DLD1 (cell line): Measurements from ENCODE around the gene MTERF4.

ENCODE experiments used
- in situ Hi-C: cut with HindIII; loops from 2 replicates; pipeline ENCODE4 v1.10.0; 2017; ENCODE audit warnings: low sequenced_read_pairs

Gene MTERF4

GRCh38 chr2:241071677-241072111 is 30.4 kb downstream of the MTERF4 start:
- in situ Hi-C loops: no loop called here

DNA sequence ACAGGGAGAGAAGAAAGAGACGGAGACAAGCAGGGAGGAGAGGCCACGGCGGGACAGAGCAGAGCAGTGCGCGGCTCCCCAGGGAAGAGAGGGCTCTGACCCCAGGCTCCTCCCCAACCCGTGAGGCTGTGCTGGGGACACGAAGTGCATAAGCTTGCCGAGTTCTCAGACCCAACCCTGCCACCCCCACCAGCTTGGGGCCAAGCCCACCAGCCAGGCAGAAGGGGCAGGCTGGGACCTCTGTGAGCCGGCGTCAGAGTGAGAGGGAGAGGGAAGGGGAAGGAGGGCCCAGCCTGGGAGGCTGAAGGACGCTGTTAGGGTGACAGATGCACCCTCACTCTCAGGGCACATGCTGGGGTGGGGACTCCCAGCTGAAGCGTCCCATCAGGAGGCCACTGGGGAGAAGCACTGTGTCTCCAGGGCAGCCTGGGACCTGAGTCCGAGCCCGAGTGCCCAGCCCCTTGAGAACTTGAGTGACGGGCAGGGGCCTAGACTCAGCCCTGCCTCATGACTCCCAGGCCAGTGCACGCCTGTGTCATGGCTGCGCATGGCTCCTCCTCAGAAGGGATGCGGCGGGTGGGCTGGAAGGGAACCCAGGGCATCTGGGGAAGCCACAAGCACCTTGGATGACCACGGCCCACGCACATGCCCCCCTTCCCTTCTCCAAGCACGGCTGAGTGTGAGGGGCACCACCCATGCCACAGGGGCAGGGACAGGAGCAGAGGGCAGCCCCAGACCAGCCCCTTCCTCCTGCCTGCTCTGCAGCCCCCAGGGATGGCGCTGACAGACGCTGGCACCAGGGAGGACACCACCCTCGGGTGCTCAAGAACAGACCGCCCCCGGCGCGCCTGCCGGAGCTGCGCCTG is 31.0 kb downstream of the MTERF4 start:
- in situ Hi-C loops: no loop called here

- in situ Hi-C loops: no loop called here
Measured at GRCh38 chr2:241070361-241070760, 31.7 kb downstream of the MTERF4 start.

- in situ Hi-C loops: no loop called here
Measured at GRCh38 chr2:241069821-241070281, 32.2 kb downstream of the MTERF4 start.

- in situ Hi-C loops: no loop called here
Measured at GRCh38 chr2:241068942-241069810, 32.9 kb downstream of the MTERF4 start.

DNA sequence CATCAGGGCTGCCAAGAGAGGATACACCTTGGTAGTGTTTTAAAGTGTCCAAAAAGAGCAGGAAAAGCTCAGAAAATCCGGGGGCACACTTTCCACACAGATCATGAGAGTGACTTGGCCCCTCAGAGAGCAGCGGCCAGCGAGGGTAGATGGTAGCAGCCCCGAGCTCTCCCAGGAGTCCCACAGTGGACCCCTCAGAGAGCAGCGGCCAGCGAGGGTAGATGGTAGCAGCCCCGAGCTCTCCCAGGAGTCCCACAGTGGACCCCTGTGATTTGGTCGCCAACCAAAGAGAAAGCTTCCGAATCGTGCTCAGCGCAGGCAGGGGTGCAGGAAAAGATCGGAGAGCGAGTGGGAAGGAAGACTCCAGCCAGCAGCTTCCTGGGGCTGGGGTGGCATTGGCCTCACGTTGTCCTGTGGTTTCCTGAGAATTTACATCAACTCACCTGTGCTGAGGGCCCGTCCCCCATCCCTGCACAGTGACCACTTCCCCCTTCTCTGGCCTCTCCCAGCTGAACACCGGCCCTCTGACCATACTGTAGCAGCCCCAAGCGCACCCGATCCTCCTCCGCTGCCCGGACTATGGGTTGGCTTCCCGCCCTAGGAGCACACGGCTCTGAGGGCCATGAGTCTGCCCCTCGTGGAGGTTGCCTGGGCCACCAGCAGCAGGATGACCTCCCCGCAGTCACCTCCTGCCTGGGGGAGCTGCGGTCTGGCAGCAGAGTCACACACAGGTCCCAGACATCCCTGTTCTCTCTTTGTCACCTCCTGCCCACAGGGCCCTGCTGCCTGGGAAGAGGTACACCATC is 33.7 kb downstream of the MTERF4 start:
- in situ Hi-C loops: no loop called here

DNA sequence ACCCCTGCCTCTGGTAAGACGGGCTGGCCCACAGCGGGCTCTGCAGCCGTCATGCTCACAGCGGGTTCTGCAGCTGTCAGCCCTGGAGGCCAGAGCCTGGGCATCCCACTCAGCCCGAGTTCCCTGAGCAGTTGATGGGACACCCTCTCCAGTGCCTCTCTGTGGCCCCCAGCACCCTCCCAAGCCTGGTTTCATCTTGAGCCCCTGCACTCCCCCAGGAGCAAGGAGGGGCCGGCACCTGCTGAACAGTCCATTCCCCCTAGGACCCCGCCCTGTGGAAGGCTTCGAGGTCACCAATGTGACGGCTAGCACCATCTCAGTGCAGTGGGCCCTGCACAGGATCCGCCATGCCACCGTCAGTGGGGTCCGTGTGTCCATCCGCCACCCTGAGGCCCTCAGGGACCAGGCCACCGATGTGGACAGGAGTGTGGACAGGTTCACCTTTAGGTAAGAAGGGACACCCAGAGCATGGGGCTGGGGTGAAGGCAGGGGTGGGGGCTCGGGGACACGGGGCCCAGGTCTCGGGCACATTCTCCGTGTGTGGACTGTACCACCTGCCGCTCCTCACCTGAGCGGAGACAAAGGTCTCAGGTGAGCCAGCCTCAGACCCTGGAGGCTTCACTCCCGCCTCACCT is 34.5 kb downstream of the MTERF4 start:
- in situ Hi-C loops: no loop called here

- in situ Hi-C loops: no loop called here
Measured at GRCh38 chr2:241066893-241067341, 35.2 kb downstream of the MTERF4 start.

DNA sequence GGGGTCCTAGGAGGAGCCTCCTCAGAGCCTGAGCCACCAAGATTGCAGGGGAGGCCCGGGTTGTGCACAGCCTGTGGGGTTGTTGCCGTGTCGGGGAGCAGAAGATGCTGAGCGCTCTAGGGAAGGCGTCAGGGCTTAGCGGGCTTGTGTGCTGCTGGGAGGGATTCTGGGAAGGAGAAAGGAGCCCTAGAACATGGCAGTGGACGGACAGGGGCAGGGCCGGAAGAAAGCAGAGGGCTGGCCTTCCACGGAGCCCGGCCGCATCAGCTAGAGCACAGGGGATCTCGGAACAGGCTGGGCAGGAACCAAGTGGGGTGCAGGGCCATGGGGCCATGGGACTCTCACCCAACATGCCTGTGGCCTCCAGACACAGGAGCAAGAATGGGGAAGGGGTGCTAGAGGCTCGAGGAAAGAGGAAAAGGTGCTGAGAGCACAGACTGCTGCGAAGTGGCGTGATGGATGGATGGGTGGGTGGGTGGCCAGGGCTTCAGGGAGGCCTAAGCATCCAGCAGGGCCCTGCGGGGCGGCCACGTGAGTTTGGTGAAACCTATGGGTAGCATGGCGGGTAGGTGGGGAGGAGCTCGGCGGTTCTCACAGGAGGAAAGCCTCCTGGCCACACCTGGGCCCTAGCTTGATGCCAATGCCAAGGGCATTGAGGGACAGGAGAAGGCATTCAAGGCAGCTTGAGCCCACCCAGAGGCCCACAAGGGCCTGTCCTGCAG is 35.8 kb downstream of the MTERF4 start:
- in situ Hi-C loops: no loop called here

GRCh38 chr2:241065355-241065803 is 36.7 kb downstream of the MTERF4 start:
- in situ Hi-C loops: no loop called here

DNA sequence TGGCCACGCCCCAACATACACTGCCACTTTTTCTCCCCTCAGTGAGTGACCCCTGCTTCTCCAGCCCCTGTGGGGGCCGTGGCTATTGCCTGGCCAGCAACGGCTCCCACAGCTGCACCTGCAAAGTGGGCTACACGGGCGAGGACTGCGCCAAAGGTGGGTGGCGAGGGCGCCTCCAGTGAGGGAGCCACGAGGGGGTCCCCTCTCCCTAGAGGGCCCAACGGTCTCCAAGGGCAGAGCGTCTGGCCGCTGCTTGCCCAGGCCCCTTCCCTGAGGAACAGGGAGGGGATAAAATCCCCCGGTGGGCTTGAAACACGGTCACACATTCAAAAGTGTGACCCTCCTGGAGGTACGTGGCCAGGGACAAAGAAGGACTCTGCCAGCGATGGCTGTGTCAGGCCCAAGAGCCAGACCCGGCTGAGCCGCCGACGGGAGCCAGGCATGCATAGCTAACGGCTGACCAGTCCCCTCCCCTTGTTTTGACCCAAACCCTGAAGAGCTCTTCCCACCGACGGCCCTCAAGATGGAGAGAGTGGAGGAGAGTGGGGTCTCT is 37.2 kb downstream of the MTERF4 start:
- in situ Hi-C loops: no loop called here

- in situ Hi-C loops: no loop called here
Measured at GRCh38 chr2:241064008-241064801, 37.9 kb downstream of the MTERF4 start.

- in situ Hi-C loops: no loop called here
Measured at GRCh38 chr2:241063587-241063986, 38.5 kb downstream of the MTERF4 start.

GRCh38 chr2:241063093-241063551 is 39.0 kb downstream of the MTERF4 start:
- in situ Hi-C loops: no loop called here

DNA sequence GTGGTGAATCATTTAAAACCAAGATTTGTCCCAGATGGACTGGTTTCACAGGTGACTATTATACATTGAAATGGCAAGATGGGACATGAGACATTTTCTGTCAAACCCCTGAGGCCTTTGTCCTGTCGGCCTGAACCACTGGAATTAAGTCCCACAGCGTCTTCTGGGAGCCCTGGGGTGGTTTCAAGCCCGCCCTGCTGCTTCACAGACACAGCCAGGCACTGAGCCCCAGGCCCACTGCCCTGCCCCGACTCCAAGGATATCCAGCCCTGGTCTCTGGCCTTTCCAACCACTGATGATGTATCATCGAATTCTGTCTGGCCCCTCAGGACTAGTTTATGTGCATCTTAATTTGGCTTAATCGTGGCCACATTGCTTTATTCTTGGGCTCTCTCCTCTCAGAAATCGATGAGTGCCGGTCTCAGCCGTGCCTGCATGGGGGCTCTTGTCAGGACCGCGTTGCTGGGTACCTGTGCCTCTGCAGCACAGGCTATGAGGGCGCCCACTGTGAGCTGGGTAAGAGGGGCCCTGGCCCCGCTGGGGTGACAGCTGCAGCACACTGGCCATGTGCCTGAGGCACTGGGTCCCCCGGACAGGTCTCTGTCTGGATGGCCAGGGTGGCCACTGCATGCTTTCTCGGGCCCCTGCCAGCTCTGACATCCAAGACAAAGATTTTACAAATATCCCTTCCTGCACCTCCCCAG is 39.5 kb downstream of the MTERF4 start:
- in situ Hi-C loops: no loop called here

GRCh38 chr2:241061275-241061674 is 40.8 kb downstream of the MTERF4 start:
- in situ Hi-C loops: no loop called here

GRCh38 chr2:241053576-241054251 is 48.4 kb downstream of the MTERF4 start:
- in situ Hi-C loops: no loop called here
